Esophagus muscularis mucosa (tissue), 4 donors: Measurements from ENCODE around the gene KMT5B. TPM values are rescaled to one million over a fixed set of nuclear protein-coding genes. Genes with fewer than 3 reads are reported as not detected.

Source experiments
- DNase-seq: peaks from one replicate; pipeline ENCODE4 v3.0.0-alpha.2; 2017; ENCODE audit errors: extremely low spot score
- H3K27ac ChIP-seq, 4 donors: fragments of 200-600 bp; sonication (generic); replicated peaks in 1 of 4; 1 replicate in 3 of 4; 2 replicates in 1 of 4; pipeline ENCODE4 v1.5.1; 2016 to 2019; ENCODE audit warnings: mild to moderate bottlenecking in 1 of 4
- H3K27me3 ChIP-seq, 4 donors: fragments of 200-600 bp; sonication (generic); one replicate each; pipeline versions ENCODE4 v1.5.1 to v1.6.0; 2016 to 2019
- H3K36me3 ChIP-seq, 4 donors: fragments of 200-600 bp; sonication (generic); one replicate each; pipeline ENCODE4 v1.5.1; 2016 to 2019
- H3K4me1 ChIP-seq, 4 donors: fragments of 200-600 bp; sonication (generic); one replicate each; pipeline ENCODE4 v1.5.1; 2016 to 2019
- H3K4me3 ChIP-seq, 4 donors: fragments of 200-600 bp; sonication (generic); 1 replicate in 2 of 4; 2 replicates in 2 of 4; pipeline ENCODE4 v1.5.1; 2016 to 2019; ENCODE audit warnings: mild to moderate bottlenecking in 4 of 4, moderate library complexity in 1 of 4
- H3K9me3 ChIP-seq, 4 donors: fragments of 200-600 bp; sonication (generic); 1 replicate in 3 of 4; 2 replicates in 1 of 4; pipeline ENCODE4 v1.5.1; 2016 to 2019
- EP300 ChIP-seq: sonication (generic); formaldehyde crosslinking; IDR thresholded peaks from one replicate; pipeline ENCODE4 v1.6.1; 2017; ENCODE audit warnings: antibody characterized with exemption
- POLR2A ChIP-seq: fragments of 450-650 bp; IDR thresholded peaks from one replicate; pipeline ENCODE4 v1.6.1; 2017; ENCODE audit warnings: antibody characterized with exemption, moderate library complexity, mild to moderate bottlenecking, low read depth
- POLR2AphosphoS5 ChIP-seq, 2 donors: sonication (generic); formaldehyde crosslinking; IDR thresholded peaks; one replicate each; pipeline ENCODE4 v1.6.1; 2017; ENCODE audit warnings: antibody characterized with exemption in 2 of 2
- WGBS: methylation state at CpG from one replicate; pipeline ENCODE4 v1.1.5; 2018; 5-methylcytosine and 5-hydroxymethylcytosine counted together
- intact Hi-C: fragments of 100-400 bp; cut with DNase I; formaldehyde crosslinking; loops from one replicate; pipeline ENCODE4 v1.15.1; 2023
- total RNA-seq, 4 donors: library from RNA; depleted of rRNA; stranded (reverse); fragments of >200 nt; gene quantifications; one replicate each; pipeline versions ENCODE4 v1.1.0 to v1.2.1, GENCODE V29; 2016
- TF ChIP-seq, protein P1 (sequence below), 3 experiments: fragments of 200-600 bp in 2 of 3; fragments of 450-650 bp in 1 of 3; sonication (generic) in 2 of 3; IDR thresholded peaks; one replicate each; pipeline ENCODE4 v1.5.1; 2017 to 2019; ENCODE audit warnings: antibody characterized with exemption in 3 of 3, mild to moderate bottlenecking in 2 of 3, moderate library complexity in 1 of 3

Gene KMT5B
- total RNA-seq, 4 donors from 2014 or later, result 28.7 to 49.4 (median 43.3) TPM

DNA sequence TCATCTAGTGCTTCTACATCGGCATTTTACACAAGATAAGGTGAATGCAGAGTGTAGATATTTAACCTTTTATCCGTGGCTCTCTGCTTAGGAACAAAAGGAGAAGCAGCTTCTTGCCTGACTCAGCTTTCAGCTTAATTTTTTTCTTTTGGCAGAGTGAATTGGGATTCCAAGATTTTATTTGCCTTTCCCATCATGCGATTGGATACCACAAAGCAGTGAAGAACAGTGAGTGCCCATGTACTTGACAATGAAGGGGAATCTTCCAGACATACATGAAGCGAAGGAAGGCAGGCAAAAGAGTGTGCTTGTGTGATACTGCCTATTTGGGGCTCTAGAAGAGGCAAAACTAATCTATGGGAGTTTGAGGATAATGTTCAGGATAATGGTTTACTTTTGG, 74.9 kb downstream of the KMT5B start:
- Histone ChIP-seq H3K27me3 (no peaks in the 10 kb centered on the region), H3K4me3 (no peak overlapping the region), H3K9me3 (no peaks in the 10 kb centered on the region), H3K4me1 (peaks cover 0 to 7% (median 6%) of the 10 kb centered on the region in 4 donors), H3K36me3 (no peaks in the 10 kb centered on the region), H3K27ac (no peak overlapping the region)
- TF ChIP-seq POLR2A (no peak), EP300 (no peak), POLR2AphosphoS5 (IDR thresholded peaks at IDR 0.05) (no peak)
- TF ChIP-seq, protein P1, sequence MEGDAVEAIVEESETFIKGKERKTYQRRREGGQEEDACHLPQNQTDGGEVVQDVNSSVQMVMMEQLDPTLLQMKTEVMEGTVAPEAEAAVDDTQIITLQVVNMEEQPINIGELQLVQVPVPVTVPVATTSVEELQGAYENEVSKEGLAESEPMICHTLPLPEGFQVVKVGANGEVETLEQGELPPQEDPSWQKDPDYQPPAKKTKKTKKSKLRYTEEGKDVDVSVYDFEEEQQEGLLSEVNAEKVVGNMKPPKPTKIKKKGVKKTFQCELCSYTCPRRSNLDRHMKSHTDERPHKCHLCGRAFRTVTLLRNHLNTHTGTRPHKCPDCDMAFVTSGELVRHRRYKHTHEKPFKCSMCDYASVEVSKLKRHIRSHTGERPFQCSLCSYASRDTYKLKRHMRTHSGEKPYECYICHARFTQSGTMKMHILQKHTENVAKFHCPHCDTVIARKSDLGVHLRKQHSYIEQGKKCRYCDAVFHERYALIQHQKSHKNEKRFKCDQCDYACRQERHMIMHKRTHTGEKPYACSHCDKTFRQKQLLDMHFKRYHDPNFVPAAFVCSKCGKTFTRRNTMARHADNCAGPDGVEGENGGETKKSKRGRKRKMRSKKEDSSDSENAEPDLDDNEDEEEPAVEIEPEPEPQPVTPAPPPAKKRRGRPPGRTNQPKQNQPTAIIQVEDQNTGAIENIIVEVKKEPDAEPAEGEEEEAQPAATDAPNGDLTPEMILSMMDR (IDR thresholded peaks at IDR 0.05), result no peak
- DNase-seq, result no peak
- intact Hi-C loops, result no loop called here
- 52% methylated on average over 4 of the region's 4 CpGs for WGBS

DNA sequence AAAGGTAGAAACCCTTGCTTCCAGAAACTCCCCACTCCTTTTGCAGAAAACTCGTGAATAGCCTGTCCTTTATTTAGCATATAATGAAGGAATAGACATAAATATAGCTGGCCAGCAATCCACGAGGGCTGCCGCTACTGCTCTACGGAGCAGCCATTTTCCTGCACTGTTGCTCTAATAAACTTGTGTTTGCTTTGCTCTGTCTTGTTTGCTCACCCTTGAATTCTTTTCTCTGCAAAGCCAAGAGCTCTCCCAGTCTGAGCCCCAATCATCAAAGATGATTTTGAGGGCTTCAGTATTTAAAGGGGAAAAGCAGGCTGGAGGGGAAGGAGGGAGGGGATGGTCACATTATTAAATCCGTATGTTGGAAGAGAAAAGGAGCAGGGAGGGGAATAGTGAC, 75.3 kb downstream of the KMT5B start:
- no peak overlapping the region for H3K27ac ChIP-seq
- no peak for DNase-seq
- no peaks in the 10 kb centered on the region for H3K9me3 ChIP-seq
- 57% methylated on average over 5 of the region's 5 CpGs for WGBS
- H3K4me3 ChIP-seq, result no peak overlapping the region
- no peaks in the 10 kb centered on the region for H3K36me3 ChIP-seq
- intact Hi-C loops, result no loop called here
- no peaks in the 10 kb centered on the region for H3K27me3 ChIP-seq
- no peak for TF ChIP-seq POLR2AphosphoS5 (IDR thresholded peaks at IDR 0.05)
- no peak for TF ChIP-seq EP300
- TF ChIP-seq, protein P1 (IDR thresholded peaks at IDR 0.05), result no peak
- H3K4me1 ChIP-seq, result peaks cover 0 to 7% (median 6%) of the 10 kb centered on the region in 4 donors

GRCh38 chr11:68136866-68137265, 76.2 kb downstream of the KMT5B start:
- TF ChIP-seq EP300 (no peak), POLR2A (no peak), POLR2AphosphoS5 (IDR thresholded peaks at IDR 0.05) (no peak)
- TF ChIP-seq, protein P1 (IDR thresholded peaks at IDR 0.05), result no peak
- H3K36me3 ChIP-seq, result no peaks in the 10 kb centered on the region
- DNase-seq, result no peak
- H3K27ac ChIP-seq, result no peak overlapping the region
- H3K4me3 ChIP-seq, result no peak overlapping the region
- 92% methylated on average over 8 of the region's 8 CpGs for WGBS
- H3K27me3 ChIP-seq, result no peaks in the 10 kb centered on the region
- peaks cover 0 to 7% (median 6%) of the 10 kb centered on the region in 4 donors for H3K4me1 ChIP-seq
- no peaks in the 10 kb centered on the region for H3K9me3 ChIP-seq
- intact Hi-C loops, result no loop called here

GRCh38 chr11:68135161-68135560, 77.9 kb downstream of the KMT5B start:
- Histone ChIP-seq H3K27me3 (no peaks in the 10 kb centered on the region), H3K4me3 (no peak overlapping the region), H3K27ac (no peak overlapping the region), H3K4me1 (peaks cover 0 to 7% (median 3%) of the 10 kb centered on the region in 4 donors), H3K36me3 (no peaks in the 10 kb centered on the region), H3K9me3 (no peaks in the 10 kb centered on the region)
- intact Hi-C loops, result no loop called here
- WGBS, result 93% methylated on average over 3 of the region's 3 CpGs
- TF ChIP-seq EP300 (no peak), POLR2A (no peak), POLR2AphosphoS5 (IDR thresholded peaks at IDR 0.05) (no peak)
- TF ChIP-seq, protein P1 (IDR thresholded peaks at IDR 0.05), result no peak
- DNase-seq, result no peak

- WGBS, result 98% methylated on average over 2 of the region's 2 CpGs
- Histone ChIP-seq H3K9me3 (no peaks in the 10 kb centered on the region), H3K36me3 (no peaks in the 10 kb centered on the region), H3K27ac (no peak overlapping the region), H3K27me3 (no peaks in the 10 kb centered on the region), H3K4me3 (no peak overlapping the region), H3K4me1 (peaks cover 4 to 13% (median 8%) of the 10 kb centered on the region in 4 donors)
- no peak for DNase-seq
- intact Hi-C loops, result no loop called here
- TF ChIP-seq POLR2AphosphoS5 (IDR thresholded peaks at IDR 0.05) (no peak), EP300 (no peak), POLR2A (no peak)
- TF ChIP-seq, protein P1 (IDR thresholded peaks at IDR 0.05), result no peak
Measured at GRCh38 chr11:68133761-68134160, 79.3 kb downstream of the KMT5B start.
